ENCODE measurements around the gene FLYWCH2.

GRCh38 chr16:2897110-2897509 lies 14.1 kb downstream of the FLYWCH2 start:
- TF ChIP-seq CTCF (conservative IDR thresholded peaks at IDR 0.05; ENCODE audit: low read depth, low read length) = no peak
- no peak for TF ChIP-seq EZH2 (IDR thresholded peaks at IDR 0.05; ENCODE audit: borderline replicate concordance, low read depth, low read length, poor library complexity, severe bottlenecking)
